CD14-positive monocyte (primary cell): ENCODE measurements around the gene BTNL3. TPM values are rescaled to one million over a fixed set of nuclear protein-coding genes. Genes with fewer than 3 reads are reported as not detected.
A peak's percentile ranks its signal among the peaks of the same experiment; 100 is the strongest.

ENCODE experiments used
- DNase-seq, 3 donors: peaks; one replicate each; pipeline ENCODE4 v3.0.0-alpha.2; 2011 to 2022
- H2AFZ ChIP-seq: 2 replicates; pipeline ENCODE4 v1.6.0; 2012; ENCODE audit warnings: mild to moderate bottlenecking, low read depth, low read length, inconsistent platforms; ENCODE audit not compliant: insufficient read depth, poor library complexity, severe bottlenecking
- H3K27ac ChIP-seq, 2 donors: 1 replicate in 1 of 2; 2 replicates in 1 of 2; pipeline ENCODE4 v1.5.1; 2012 to 2013; ENCODE audit warnings: low read length in 2 of 2, control low read depth in 1 of 2, inconsistent platforms in 1 of 2, low read depth in 1 of 2, mild to moderate bottlenecking in 1 of 2
- H3K27me3 ChIP-seq, 2 donors: one replicate each; pipeline versions ENCODE4 v1.6.0 to v1.6.1; 2011 to 2013; ENCODE audit warnings: low read length in 2 of 2; ENCODE audit not compliant: control insufficient read depth in 2 of 2, insufficient read depth in 2 of 2
- H3K36me3 ChIP-seq, 2 donors: replicated peaks in 1 of 2; 1 replicate in 1 of 2; 2 replicates in 1 of 2; pipeline versions ENCODE4 v1.5.1 to v1.6.1; 2012 to 2013; ENCODE audit warnings: low read length in 2 of 2, control low read depth in 1 of 2, inconsistent platforms in 1 of 2, mild to moderate bottlenecking in 1 of 2; ENCODE audit not compliant: insufficient read depth in 2 of 2, control insufficient read depth in 1 of 2
- H3K4me1 ChIP-seq, 2 donors: 1 replicate in 1 of 2; 2 replicates in 1 of 2; pipeline versions ENCODE4 v1.5.1 to v1.6.1; 2012 to 2013; ENCODE audit warnings: low read length in 2 of 2, control low read depth in 1 of 2, inconsistent platforms in 1 of 2, mild to moderate bottlenecking in 1 of 2, moderate library complexity in 1 of 2; ENCODE audit not compliant: insufficient read depth in 2 of 2, control insufficient read depth in 1 of 2
- H3K4me2 ChIP-seq: replicated peaks from 2 replicates; pipeline ENCODE3; 2012; ENCODE audit warnings: low read length, moderate library complexity, mild to moderate bottlenecking; ENCODE audit not compliant: poor library complexity, severe bottlenecking; ENCODE audit errors: extremely low read depth
- H3K4me3 ChIP-seq, 3 experiments: fragments of 200-600 bp in 1 of 3; sonication (generic) in 1 of 3; replicated peaks in 1 of 3; 1 replicate in 2 of 3; 2 replicates in 1 of 3; pipeline ENCODE4 v1.5.1; 2011 to 2013; ENCODE audit warnings: low read length in 3 of 3, mild to moderate bottlenecking in 3 of 3, control low read depth in 2 of 3, low read depth in 2 of 3, inconsistent platforms in 1 of 3, moderate library complexity in 1 of 3
- H3K79me2 ChIP-seq: 2 replicates; pipeline ENCODE4 v1.6.0; 2012; ENCODE audit warnings: mild to moderate bottlenecking, control low read depth, inconsistent platforms, low read length, moderate library complexity; ENCODE audit not compliant: insufficient read depth
- H3K9ac ChIP-seq: 2 replicates; pipeline ENCODE4 v1.6.0; 2017; ENCODE audit warnings: low read length, mild to moderate bottlenecking; ENCODE audit not compliant: insufficient read depth, poor library complexity, severe bottlenecking
- H3K9me3 ChIP-seq, 2 donors: replicated peaks in 1 of 2; 1 replicate in 1 of 2; 2 replicates in 1 of 2; pipeline versions ENCODE4 v1.5.1 to v1.6.1; 2012 to 2013; ENCODE audit warnings: low read length in 2 of 2, control low read depth in 1 of 2; ENCODE audit not compliant: control insufficient read depth in 1 of 2, insufficient read depth in 1 of 2
- H4K20me1 ChIP-seq: 2 replicates; pipeline ENCODE4 v1.6.0; 2012; ENCODE audit warnings: mild to moderate bottlenecking, low read length, control low read depth, moderate library complexity; ENCODE audit not compliant: insufficient read depth
- H3K27ac Mint-ChIP-seq, 7 donors: one replicate each; pipeline ENCODE4 v1.8.0; 2020; ENCODE audit warnings: mild to moderate bottlenecking in 7 of 7, mixed read lengths in 7 of 7, moderate library complexity in 6 of 7, inconsistent platforms in 2 of 7
- H3K27me3 Mint-ChIP-seq, 3 donors: one replicate each; pipeline ENCODE4 v1.8.0; 2021 to 2022; ENCODE audit warnings: low read depth in 3 of 3, mild to moderate bottlenecking in 3 of 3, mixed read lengths in 3 of 3, moderate library complexity in 3 of 3, inconsistent platforms in 1 of 3
- H3K36me3 Mint-ChIP-seq, 2 donors: one replicate each; pipeline ENCODE4 v1.8.0; 2020; ENCODE audit warnings: mixed read lengths in 2 of 2, inconsistent platforms in 1 of 2, mild to moderate bottlenecking in 1 of 2
- H3K4me1 Mint-ChIP-seq: one replicate; pipeline ENCODE4 v1.8.0; 2020; ENCODE audit warnings: mild to moderate bottlenecking, mixed read lengths
- H3K4me3 Mint-ChIP-seq, 2 donors: one replicate each; pipeline ENCODE4 v1.8.0; 2020; ENCODE audit warnings: mild to moderate bottlenecking in 2 of 2, mixed read lengths in 2 of 2, moderate library complexity in 1 of 2
- H3K9me3 Mint-ChIP-seq, 7 donors: one replicate each; pipeline ENCODE4 v1.8.0; 2020 to 2022; ENCODE audit warnings: mixed read lengths in 7 of 7, mild to moderate bottlenecking in 6 of 7, moderate library complexity in 6 of 7, inconsistent platforms in 2 of 7
- WGBS: methylation state at CpG from one replicate; pipeline ENCODE4 v1.1.5; 2013; ENCODE audit warnings: missing lambda C conversion rate; ENCODE audit not compliant: insufficient coverage; 5-methylcytosine and 5-hydroxymethylcytosine counted together
- intact Hi-C, 2 donors: fragments of 100-400 bp; cut with micrococcal nuclease; formaldehyde crosslinking; loops; one replicate each; pipeline versions ENCODE4 v1.15.0 to v1.15.1; 2023
- polyA plus RNA-seq, 3 donors: library from polyadenylated mRNA; depleted of rRNA in 1 of 3; unstranded in 2 of 3; stranded (reverse) in 1 of 3; fragments of 300-500 nt in 2 of 3; fragments of >200 nt in 1 of 3; fragmentation: Illumina TruSeq in 2 of 3; gene quantifications; 1 replicate in 2 of 3; 2 replicates in 1 of 3; pipeline ENCODE4 v1.2.3, GENCODE V29; 2012 to 2021
- TF ChIP-seq, protein P1 (sequence below): fragments of 200-600 bp; IDR thresholded peaks from one replicate; pipeline ENCODE4 v1.8.0; 2022; ENCODE audit warnings: antibody characterized with exemption, mild to moderate bottlenecking

Gene BTNL3
- polyA plus RNA-seq, 3 donors: 0.08 to 0.20 TPM; not detected in 1

DNA sequence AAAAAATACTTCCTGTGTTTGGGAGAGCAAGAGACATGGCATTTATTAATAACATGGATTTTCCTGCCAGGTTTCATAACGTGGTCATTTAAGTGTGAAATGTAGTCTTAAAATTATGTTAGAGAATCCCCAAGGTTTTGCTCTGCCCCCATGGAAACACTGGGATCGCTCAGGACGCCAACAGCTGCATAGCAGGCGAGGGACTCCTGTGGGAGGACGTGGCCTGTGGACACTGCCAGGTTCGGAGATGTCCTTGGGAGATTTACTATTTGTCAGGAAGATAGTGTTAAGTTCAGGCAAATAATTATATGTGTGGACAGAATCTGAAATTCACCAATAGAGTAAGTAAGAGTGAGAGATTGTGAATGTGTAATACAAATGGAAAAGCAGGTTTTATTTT is 52.4 kb downstream of the BTNL3 start:
- Histone ChIP-seq H3K36me3 (no peaks in the 10 kb centered on the region), H3K79me2 (no peaks in the 10 kb centered on the region), H3K27me3 (no peaks in the 10 kb centered on the region), H3K4me1 (no peaks in the 10 kb centered on the region), H3K9me3 (no peaks in the 10 kb centered on the region), H4K20me1 (no peaks in the 10 kb centered on the region), H2AFZ (no peak overlapping the region), H3K27ac (no peak overlapping the region), H3K4me3 (no peak overlapping the region), H3K9ac (no peak overlapping the region), H3K4me2 (no peak overlapping the region)
- peak overlapping the region in 1 of 2 donors; percentile 31 for H3K4me3 Mint-ChIP-seq
- no peak overlapping the region for H3K27ac Mint-ChIP-seq
- 86% methylated on average over 6 of the region's 6 CpGs for WGBS
- peaks cover 0 to 5% (median 2%) of the 10 kb centered on the region in 7 donors for H3K9me3 Mint-ChIP-seq
- intact Hi-C loops: no loop called here
- TF ChIP-seq, protein P1, sequence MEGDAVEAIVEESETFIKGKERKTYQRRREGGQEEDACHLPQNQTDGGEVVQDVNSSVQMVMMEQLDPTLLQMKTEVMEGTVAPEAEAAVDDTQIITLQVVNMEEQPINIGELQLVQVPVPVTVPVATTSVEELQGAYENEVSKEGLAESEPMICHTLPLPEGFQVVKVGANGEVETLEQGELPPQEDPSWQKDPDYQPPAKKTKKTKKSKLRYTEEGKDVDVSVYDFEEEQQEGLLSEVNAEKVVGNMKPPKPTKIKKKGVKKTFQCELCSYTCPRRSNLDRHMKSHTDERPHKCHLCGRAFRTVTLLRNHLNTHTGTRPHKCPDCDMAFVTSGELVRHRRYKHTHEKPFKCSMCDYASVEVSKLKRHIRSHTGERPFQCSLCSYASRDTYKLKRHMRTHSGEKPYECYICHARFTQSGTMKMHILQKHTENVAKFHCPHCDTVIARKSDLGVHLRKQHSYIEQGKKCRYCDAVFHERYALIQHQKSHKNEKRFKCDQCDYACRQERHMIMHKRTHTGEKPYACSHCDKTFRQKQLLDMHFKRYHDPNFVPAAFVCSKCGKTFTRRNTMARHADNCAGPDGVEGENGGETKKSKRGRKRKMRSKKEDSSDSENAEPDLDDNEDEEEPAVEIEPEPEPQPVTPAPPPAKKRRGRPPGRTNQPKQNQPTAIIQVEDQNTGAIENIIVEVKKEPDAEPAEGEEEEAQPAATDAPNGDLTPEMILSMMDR: no peak
- no peak for DNase-seq
- H3K4me1 Mint-ChIP-seq: no peaks in the 10 kb centered on the region
- H3K27me3 Mint-ChIP-seq: peaks cover 15 to 28% (median 17%) of the 10 kb centered on the region in 3 donors
- H3K36me3 Mint-ChIP-seq: no peaks in the 10 kb centered on the region

DNA sequence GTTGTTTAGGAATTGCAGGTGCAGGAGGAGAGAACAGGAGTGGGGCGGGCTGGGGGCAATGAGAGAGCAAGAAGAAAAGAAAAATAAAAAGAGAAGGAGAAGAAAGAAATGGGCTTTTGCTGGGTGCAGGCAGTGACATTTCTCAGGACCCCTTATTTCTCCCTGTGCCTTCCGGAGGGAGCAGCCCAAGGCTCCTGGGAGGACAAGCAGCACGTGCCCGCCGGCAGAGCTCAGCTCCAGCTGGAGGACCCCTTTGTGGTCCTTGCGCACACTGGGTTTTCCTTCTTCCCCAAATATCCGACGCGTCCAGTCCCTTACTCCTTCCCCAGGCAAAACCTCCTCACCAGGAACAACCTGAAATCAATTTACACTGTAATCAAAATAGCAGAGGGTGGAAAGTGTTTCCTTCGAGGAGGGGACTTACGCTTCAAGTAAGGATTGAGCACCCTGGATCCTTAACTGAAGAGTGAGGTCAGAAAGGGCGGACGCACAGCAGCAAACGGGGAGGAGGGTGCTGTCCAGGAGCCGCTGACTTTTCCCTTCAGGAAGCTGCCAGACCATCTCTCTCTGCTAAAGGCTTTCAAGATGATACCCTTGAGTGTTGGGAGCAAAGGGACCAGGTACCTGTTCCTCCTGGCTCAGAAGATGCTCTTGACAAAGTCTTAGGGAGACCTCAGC is 53.5 kb downstream of the BTNL3 start:
- H3K4me2 ChIP-seq: no peak overlapping the region
- H3K4me1 ChIP-seq: no peaks in the 10 kb centered on the region
- H3K27me3 ChIP-seq: no peaks in the 10 kb centered on the region
- intact Hi-C loops: no loop called here
- H3K27ac ChIP-seq: no peak overlapping the region
- H3K9me3 ChIP-seq: no peaks in the 10 kb centered on the region
- Mint-ChIP-seq H3K27me3 (peaks cover 15 to 25% (median 17%) of the 10 kb centered on the region in 3 donors), H3K36me3 (no peaks in the 10 kb centered on the region), H3K27ac (no peak overlapping the region), H3K9me3 (peaks cover 0 to 5% (median 0%) of the 10 kb centered on the region in 7 donors), H3K4me1 (no peaks in the 10 kb centered on the region), H3K4me3 (peak overlapping the region in 1 of 2 donors; percentile 22)
- WGBS: 71% methylated on average over 11 of the region's 15 CpGs
- TF ChIP-seq, protein P1: no peak
- no peak overlapping the region for H3K4me3 ChIP-seq
- no peak overlapping the region for H3K9ac ChIP-seq
- no peaks in the 10 kb centered on the region for H3K36me3 ChIP-seq
- no peaks in the 10 kb centered on the region for H4K20me1 ChIP-seq
- no peak overlapping the region for H2AFZ ChIP-seq
- no peaks in the 10 kb centered on the region for H3K79me2 ChIP-seq
- DNase-seq: no peak
